ENCODE results near the gene EIF4H.
A peak's percentile ranks its signal among the peaks of the same experiment; 100 is the strongest.
"Not testable (repeated sequence)": the region's sequence is repeated elsewhere in the genome, so short reads cannot be mapped to it uniquely, and the experiment has no call there.

The EIF4H gene

GRCh38 chr7:74173866-74174605 lies at the start of gene EIF4H:
Gene EIF4H, plus strand, starts transcription at chr7:74174356. Its CDS starts 28 bp downstream, at chr7:74174384.
- DNase-seq = peak; percentile 98

GRCh38 chr7:74126220-74126880 lies 47.8 kb upstream of the EIF4H start:
- DNase-seq = no peak

GRCh38 chr7:74129887-74130286 lies 44.3 kb upstream of the EIF4H start:
- no peak for DNase-seq

GRCh38 chr7:74130518-74130917 lies 43.6 kb upstream of the EIF4H start:
- no peak for DNase-seq

- no peak for DNase-seq
Observed at GRCh38 chr7:74134117-74134620, 40.0 kb upstream of the EIF4H start.

GRCh38 chr7:74138334-74138867 lies 35.8 kb upstream of the EIF4H start:
- no peak for DNase-seq

GRCh38 chr7:74138945-74139843 lies 35.0 kb upstream of the EIF4H start:
- DNase-seq = no peak

- DNase-seq = no peak
Observed at GRCh38 chr7:74141705-74142104, 32.5 kb upstream of the EIF4H start.

GRCh38 chr7:74143383-74143782 lies 30.8 kb upstream of the EIF4H start:
- DNase-seq = no peak

- DNase-seq = no peak
Observed at GRCh38 chr7:74148491-74148890, 25.7 kb upstream of the EIF4H start.

GRCh38 chr7:74149071-74149470 lies 25.1 kb upstream of the EIF4H start:
- no peak for DNase-seq

- no peak for DNase-seq
Observed at GRCh38 chr7:74149603-74150002, 24.6 kb upstream of the EIF4H start.

GRCh38 chr7:74153736-74154135 lies 20.4 kb upstream of the EIF4H start:
- DNase-seq = no peak

GRCh38 chr7:74155810-74156395 lies 18.3 kb upstream of the EIF4H start:
- DNase-seq = no peak

- DNase-seq = no peak
Observed at GRCh38 chr7:74157605-74158004, 16.6 kb upstream of the EIF4H start.

GRCh38 chr7:74164985-74165456 lies 9.1 kb upstream of the EIF4H start:
- no peak for DNase-seq

GRCh38 chr7:74165867-74166593 lies 8.1 kb upstream of the EIF4H start:
- DNase-seq = no peak

GRCh38 chr7:74167324-74167723 lies 6.8 kb upstream of the EIF4H start:
- not testable (repeated sequence) for DNase-seq

GRCh38 chr7:74173074-74173473 lies 1.1 kb upstream of the EIF4H start:
- DNase-seq = no peak

- no peak for DNase-seq
Observed at GRCh38 chr7:74173491-74173865, 678 bp upstream of the EIF4H start.

GRCh38 chr7:74174606-74175082 lies 488 bp downstream of the EIF4H start:
- DNase-seq = peak; percentile 24

- no peak for DNase-seq
Observed at GRCh38 chr7:74175340-74175739, 1.2 kb downstream of the EIF4H start.
